ENCODE data around the gene TATDN3. TPM values are rescaled to one million over a fixed set of nuclear protein-coding genes. Genes with fewer than 3 reads are reported as not detected.
"Not testable (repeated sequence)": the region's sequence is repeated elsewhere in the genome, so short reads cannot be mapped to it uniquely, and the experiment has no call there.

TATDN3 gene
- polyA plus RNA-seq, 1 experiment: 4.6 TPM

DNA sequence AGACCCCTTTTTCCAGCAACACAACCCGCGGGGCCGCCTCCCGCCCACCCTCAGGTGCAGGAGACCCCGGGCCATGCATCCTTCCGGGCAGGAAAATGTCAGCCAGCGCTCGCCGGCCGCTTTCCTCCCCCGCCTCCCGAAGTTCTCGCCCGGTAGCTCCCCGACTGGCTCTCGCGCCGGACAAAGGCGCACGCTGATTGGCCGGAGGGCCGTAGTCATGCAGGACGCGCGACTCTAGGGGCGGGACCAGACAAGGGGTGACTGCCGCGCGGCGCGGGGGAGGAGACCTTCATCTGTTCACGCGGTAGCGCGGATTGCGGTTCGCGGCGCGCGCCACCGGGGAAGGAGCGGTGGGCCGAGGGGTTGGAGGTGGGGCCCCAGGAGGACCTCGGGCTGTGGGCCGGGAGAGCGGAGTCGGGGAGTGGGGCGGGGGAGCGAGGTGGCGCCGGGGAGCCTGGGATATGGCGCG is 66.3 kb downstream of the TATDN3 start, which contains the start of gene FLVCR1:
TSS of gene FLVCR1 (plus strand) at position 284 of the 469 bp plus-strand sequence. CDS start at position 462, 178 bp downstream.
- peaks cover 1% of the 10 kb centered on the region; the same call in 1 of the 2 replicates for H3K36me3 ChIP-seq (ENCODE audit: control insufficient read depth, insufficient read depth, low read length)
- H3K27me3 ChIP-seq (ENCODE audit: control insufficient read depth, insufficient read depth, low read length): no peaks in the 10 kb centered on the region
- H3K4me3 ChIP-seq (ENCODE audit: low read depth, low read length): peak within 1 kb of the TSS; percentile 99
- ChIA-PET CTCF (interaction anchor here (1.4 kb wide), 1 partner anchor 16 kb away, joined by 3 read pairs; no protein-coding TSS in a partner anchor), POLR2A (interaction anchor here (0.6 to 0.7 kb wide), 6 partner anchors 14 to 639 kb away, joined by 3 to 13 read pairs (median 4); no protein-coding TSS in a partner anchor)
- peak; percentile 67 for DNase-seq (ENCODE audit: low read depth)
- TF ChIP-seq, protein P1, sequence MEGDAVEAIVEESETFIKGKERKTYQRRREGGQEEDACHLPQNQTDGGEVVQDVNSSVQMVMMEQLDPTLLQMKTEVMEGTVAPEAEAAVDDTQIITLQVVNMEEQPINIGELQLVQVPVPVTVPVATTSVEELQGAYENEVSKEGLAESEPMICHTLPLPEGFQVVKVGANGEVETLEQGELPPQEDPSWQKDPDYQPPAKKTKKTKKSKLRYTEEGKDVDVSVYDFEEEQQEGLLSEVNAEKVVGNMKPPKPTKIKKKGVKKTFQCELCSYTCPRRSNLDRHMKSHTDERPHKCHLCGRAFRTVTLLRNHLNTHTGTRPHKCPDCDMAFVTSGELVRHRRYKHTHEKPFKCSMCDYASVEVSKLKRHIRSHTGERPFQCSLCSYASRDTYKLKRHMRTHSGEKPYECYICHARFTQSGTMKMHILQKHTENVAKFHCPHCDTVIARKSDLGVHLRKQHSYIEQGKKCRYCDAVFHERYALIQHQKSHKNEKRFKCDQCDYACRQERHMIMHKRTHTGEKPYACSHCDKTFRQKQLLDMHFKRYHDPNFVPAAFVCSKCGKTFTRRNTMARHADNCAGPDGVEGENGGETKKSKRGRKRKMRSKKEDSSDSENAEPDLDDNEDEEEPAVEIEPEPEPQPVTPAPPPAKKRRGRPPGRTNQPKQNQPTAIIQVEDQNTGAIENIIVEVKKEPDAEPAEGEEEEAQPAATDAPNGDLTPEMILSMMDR (IDR thresholded peaks at IDR 0.05; ENCODE audit: insufficient read depth, low read depth, low read length): no peak

DNA sequence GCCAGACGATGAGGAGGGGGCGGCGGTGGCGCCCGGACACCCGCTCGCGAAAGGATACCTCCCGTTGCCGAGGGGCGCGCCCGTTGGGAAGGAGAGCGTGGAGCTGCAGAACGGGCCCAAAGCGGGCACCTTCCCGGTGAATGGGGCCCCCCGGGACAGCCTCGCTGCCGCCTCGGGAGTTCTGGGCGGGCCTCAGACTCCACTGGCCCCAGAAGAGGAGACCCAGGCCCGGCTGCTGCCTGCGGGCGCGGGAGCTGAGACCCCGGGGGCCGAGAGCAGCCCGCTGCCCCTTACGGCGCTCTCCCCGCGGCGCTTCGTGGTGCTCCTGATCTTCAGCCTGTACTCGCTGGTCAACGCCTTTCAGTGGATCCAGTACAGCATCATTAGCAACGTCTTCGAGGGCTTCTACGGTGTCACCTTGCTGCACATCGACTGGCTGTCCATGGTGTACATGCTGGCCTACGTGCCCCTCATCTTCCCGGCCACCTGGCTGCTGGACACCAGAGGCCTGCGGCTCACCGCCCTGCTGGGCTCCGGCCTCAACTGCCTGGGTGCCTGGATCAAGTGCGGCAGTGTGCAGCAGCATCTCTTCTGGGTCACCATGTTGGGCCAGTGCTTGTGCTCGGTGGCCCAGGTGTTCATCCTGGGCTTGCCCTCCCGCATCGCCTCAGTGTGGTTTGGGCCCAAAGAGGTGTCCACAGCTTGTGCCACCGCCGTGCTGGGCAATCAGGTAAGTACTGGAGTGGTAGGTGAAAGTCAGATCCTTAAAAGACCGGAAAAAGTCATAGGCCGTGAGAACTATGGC is 67.0 kb downstream of the TATDN3 start:
- TF ChIP-seq, protein P1 (IDR thresholded peaks at IDR 0.05; ENCODE audit: insufficient read depth, low read depth, low read length): no peak
- ChIA-PET POLR2A (interaction anchor here (0.7 kb wide), 3 partner anchors 14 to 250 kb away, joined by 4 to 13 read pairs (median 5); no protein-coding TSS in a partner anchor), CTCF (interaction anchor here (1.4 kb wide), 1 partner anchor 17 kb away, joined by 3 read pairs; no protein-coding TSS in a partner anchor)
- H3K27me3 ChIP-seq (ENCODE audit: control insufficient read depth, insufficient read depth, low read length): no peaks in the 10 kb centered on the region
- no peak for DNase-seq (ENCODE audit: low read depth)
- peak overlapping the region; percentile 99 for H3K4me3 ChIP-seq (ENCODE audit: low read depth, low read length)
- peaks cover 1% of the 10 kb centered on the region; the same call in 1 of the 2 replicates for H3K36me3 ChIP-seq (ENCODE audit: control insufficient read depth, insufficient read depth, low read length)

DNA sequence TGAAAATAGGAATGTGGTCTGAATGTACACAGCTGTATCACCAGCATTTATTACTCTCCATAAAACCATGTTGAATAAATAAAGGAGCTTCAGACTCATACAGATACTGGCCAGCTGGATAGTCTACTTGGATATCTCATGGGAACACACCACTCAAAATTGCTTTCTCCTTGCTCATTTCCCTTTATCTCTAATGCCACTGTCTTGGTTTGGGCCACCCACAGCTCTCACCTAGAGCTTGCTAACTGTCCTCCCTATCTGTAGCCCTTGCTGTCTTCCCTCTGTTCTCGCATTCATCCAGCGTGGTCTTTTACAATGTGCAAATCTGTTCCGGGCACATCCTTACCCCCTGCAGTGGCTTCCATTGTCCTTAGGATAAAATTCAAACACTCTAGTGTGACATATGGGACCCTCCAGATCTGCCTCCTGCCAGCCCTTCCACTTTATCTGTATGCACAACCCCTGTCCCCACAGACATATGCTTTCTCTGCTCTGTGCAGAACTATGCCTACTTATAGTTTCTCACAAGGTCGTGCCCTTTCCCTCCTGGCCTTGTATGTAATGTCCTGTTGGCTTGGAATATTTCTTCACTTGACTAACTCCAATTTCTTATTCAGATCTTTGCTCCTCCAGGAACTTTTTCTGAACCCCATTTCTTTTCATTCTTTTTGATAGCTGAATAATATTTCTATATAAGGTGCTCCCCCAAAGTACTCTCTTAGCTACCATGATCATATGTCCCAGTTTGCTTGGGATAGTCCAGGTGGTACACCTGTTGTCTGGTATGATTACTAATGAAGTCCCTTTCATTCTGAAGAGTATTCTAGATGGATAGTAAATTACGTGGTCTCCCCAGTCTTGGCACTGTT is 69.3 kb downstream of the TATDN3 start:
- ChIA-PET CTCF (interaction anchor here (0.8 kb wide), 1 partner anchor 19 kb away, joined by 3 read pairs; no protein-coding TSS in a partner anchor), POLR2A (no interaction called here)
- DNase-seq (ENCODE audit: low read depth): no peak
- Histone ChIP-seq H3K36me3 (ENCODE audit: control insufficient read depth, insufficient read depth, low read length) (peaks cover 1% of the 10 kb centered on the region; the same call in 1 of the 2 replicates), H3K27me3 (ENCODE audit: control insufficient read depth, insufficient read depth, low read length) (no peaks in the 10 kb centered on the region), H3K4me3 (ENCODE audit: low read depth, low read length) (no peak overlapping the region)
- TF ChIP-seq, protein P1 (IDR thresholded peaks at IDR 0.05; ENCODE audit: insufficient read depth, low read depth, low read length): no peak

DNA sequence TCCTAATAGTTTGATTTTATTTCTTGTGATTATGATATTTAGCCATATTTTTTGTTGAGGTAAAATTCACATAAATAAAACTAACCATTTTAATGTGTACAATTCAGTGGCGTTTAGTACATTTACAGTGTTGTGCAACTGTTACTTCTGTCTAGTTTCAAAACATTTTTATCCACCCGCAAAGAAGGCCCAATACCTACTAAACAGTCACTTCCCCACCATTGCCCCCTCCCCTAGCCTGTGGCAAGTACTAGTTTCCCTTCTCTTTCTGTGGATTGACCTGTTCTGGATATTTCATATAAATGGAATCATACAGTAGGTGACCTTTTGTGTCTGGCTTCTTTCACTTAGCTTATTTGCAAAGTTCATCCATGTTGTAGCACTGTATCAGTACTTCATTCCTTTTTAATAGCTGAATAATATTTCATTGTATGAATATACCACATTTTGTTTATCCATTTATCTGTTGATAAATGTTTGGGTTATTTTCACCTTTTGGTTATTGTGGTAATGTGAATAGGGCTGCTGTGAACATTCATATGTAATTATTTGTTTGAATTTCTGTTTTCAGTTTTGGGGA is 70.5 kb downstream of the TATDN3 start:
- TF ChIP-seq, protein P1 (IDR thresholded peaks at IDR 0.05; ENCODE audit: insufficient read depth, low read depth, low read length): no peak
- H3K4me3 ChIP-seq (ENCODE audit: low read depth, low read length): no peak overlapping the region
- peaks cover 1% of the 10 kb centered on the region; the same call in 1 of the 2 replicates for H3K36me3 ChIP-seq (ENCODE audit: control insufficient read depth, insufficient read depth, low read length)
- DNase-seq (ENCODE audit: low read depth): no peak
- ChIA-PET POLR2A (no interaction called here), CTCF (interaction anchor here (0.6 kb wide), 1 partner anchor 77 kb away, joined by 3 read pairs; no protein-coding TSS in a partner anchor)
- H3K27me3 ChIP-seq (ENCODE audit: control insufficient read depth, insufficient read depth, low read length): no peaks in the 10 kb centered on the region

DNA sequence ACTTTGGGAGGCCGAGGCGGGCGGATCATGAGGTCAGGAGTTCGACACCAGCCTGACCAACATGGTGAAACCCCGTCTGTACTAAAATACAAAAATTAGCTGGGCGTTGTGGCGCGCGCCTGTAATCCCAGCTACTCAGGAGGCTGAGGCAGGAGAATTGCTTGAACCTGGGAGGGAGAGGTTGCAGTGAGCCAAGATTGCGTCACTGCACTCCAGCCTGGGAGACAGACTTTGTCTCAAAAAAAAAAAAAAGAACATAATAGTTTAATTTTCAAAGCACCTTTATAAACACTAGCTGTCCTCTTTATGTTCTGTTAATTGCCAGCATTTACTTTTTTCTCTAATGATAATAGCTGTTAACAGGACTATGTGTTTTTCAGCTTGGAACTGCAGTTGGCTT is 71.7 kb downstream of the TATDN3 start:
- DNase-seq (ENCODE audit: low read depth); H3K36me3 ChIP-seq (ENCODE audit: control insufficient read depth, insufficient read depth, low read length); H3K4me3 ChIP-seq (ENCODE audit: low read depth, low read length); POLR2A ChIA-PET; H3K27me3 ChIP-seq (ENCODE audit: control insufficient read depth, insufficient read depth, low read length); CTCF ChIA-PET: not testable (repeated sequence)

Data from BJ (cell line).